WTC11 (cell line): ENCODE results near the gene MLPH. TPM values are rescaled to one million over a fixed set of nuclear protein-coding genes. Genes with fewer than 3 reads are reported as not detected.

Source experiments
- ATAC-seq: fragments of 200-7000 bp; cut with Tn5 transposase; 2 replicates; pipeline ENCODE4 v1.10.0; 2021; ENCODE audit warnings: mild to moderate bottlenecking, moderate library complexity
- CTCF ChIA-PET: fragments of 300-600 bp; sonication (Branson Sonifier 250); formaldehyde crosslinking; loops from one replicate; lab custom pipeline; 2021; ENCODE audit warnings: antibody characterized with exemption; lab: Charles Lee
- POLR2A ChIA-PET: fragments of 350-600 bp; sonication (Branson Sonifier 250); formaldehyde crosslinking; loops from one replicate; lab custom pipeline; 2021; ENCODE audit warnings: antibody characterized with exemption; lab: Charles Lee
- DNase-seq: peaks from one replicate; pipeline ENCODE4 v3.0.0; 2021; ENCODE audit warnings: low spot score
- H3K27ac Mint-ChIP-seq: 2 replicates; pipeline ENCODE4 v1.8.0; 2021; ENCODE audit warnings: mixed read lengths
- H3K27me3 Mint-ChIP-seq: 2 replicates; pipeline ENCODE4 v1.8.0; 2021; ENCODE audit warnings: low read depth, mild to moderate bottlenecking, moderate library complexity, mixed read lengths
- H3K36me3 Mint-ChIP-seq: 2 replicates; pipeline ENCODE4 v1.8.0; 2021; ENCODE audit warnings: mixed read lengths
- H3K4me1 Mint-ChIP-seq: 2 replicates; pipeline ENCODE4 v1.8.0; 2022; ENCODE audit warnings: mixed read lengths
- H3K4me3 Mint-ChIP-seq: 2 replicates; pipeline ENCODE4 v1.8.0; 2021; ENCODE audit warnings: mild to moderate bottlenecking, moderate library complexity, mixed read lengths
- H3K9me3 Mint-ChIP-seq: 2 replicates; pipeline ENCODE4 v1.8.0; 2021; ENCODE audit warnings: mixed read lengths
- CBFB ChIP-seq: sonication (generic); formaldehyde crosslinking; IDR thresholded peaks from 2 replicates; pipeline ENCODE4 v1.8.1; 2022; ENCODE audit warnings: mild to moderate bottlenecking, low read depth, missing genetic modification reagents
- EMX1 ChIP-seq: fragments of 250-450 bp; sonication (Bioruptor Pico); IDR thresholded peaks from 2 replicates; pipeline ENCODE4 v1.8.0; 2021; ENCODE audit warnings: mild to moderate bottlenecking
- GTF2I ChIP-seq: fragments of 250-450 bp; sonication (Bioruptor Pico); conservative IDR thresholded peaks from 2 replicates; pipeline ENCODE4 v1.4.0; 2021; ENCODE audit warnings: mild to moderate bottlenecking
- JUN ChIP-seq: sonication (generic); formaldehyde crosslinking; IDR thresholded peaks from 2 replicates; pipeline ENCODE4 v1.8.0; 2023; ENCODE audit warnings: mild to moderate bottlenecking, missing genetic modification reagents
- KAT7 ChIP-seq: sonication (generic); formaldehyde crosslinking; IDR thresholded peaks from 2 replicates; pipeline ENCODE4 v1.8.1; 2023; ENCODE audit warnings: missing genetic modification reagents, mild to moderate bottlenecking, borderline replicate concordance
- PRRX2 ChIP-seq: fragments of 250-450 bp; sonication (Bioruptor Pico); IDR thresholded peaks from 2 replicates; pipeline ENCODE4 v1.8.0; 2021; ENCODE audit warnings: mild to moderate bottlenecking
- RORB ChIP-seq: fragments of 250-450 bp; sonication (Bioruptor Pico); IDR thresholded peaks from 2 replicates; pipeline ENCODE4 v1.9.0; 2021; ENCODE audit warnings: mild to moderate bottlenecking
- SMAD4 ChIP-seq: sonication (generic); formaldehyde crosslinking; IDR thresholded peaks from 2 replicates; pipeline ENCODE4 v1.8.0; 2022; ENCODE audit warnings: mild to moderate bottlenecking, missing genetic modification reagents
- ZNF232 ChIP-seq: sonication (generic); formaldehyde crosslinking; IDR thresholded peaks from 2 replicates; pipeline ENCODE4 v1.8.0; 2022; ENCODE audit warnings: mild to moderate bottlenecking, missing genetic modification reagents
- total RNA-seq: library from RNA; stranded (reverse); gene quantifications from 3 replicates; pipeline ENCODE4 v1.2.3, GENCODE V29; 2021
- TF ChIP-seq, protein P1 (sequence below): sonication (generic); formaldehyde crosslinking; IDR thresholded peaks from 2 replicates; pipeline ENCODE4 v1.8.0; 2023; ENCODE audit warnings: mild to moderate bottlenecking, missing genetic modification reagents
- TF ChIP-seq, protein P2 (sequence below): sonication (generic); formaldehyde crosslinking; IDR thresholded peaks from 2 replicates; pipeline ENCODE4 v1.8.1; 2022; ENCODE audit warnings: missing genetic modification reagents, borderline replicate concordance
- TF ChIP-seq, protein P3 (sequence below): sonication (generic); formaldehyde crosslinking; IDR thresholded peaks from 2 replicates; pipeline ENCODE4 v1.8.1; 2022; ENCODE audit warnings: low read depth, mild to moderate bottlenecking, moderate library complexity, missing genetic modification reagents, borderline replicate concordance
- TF ChIP-seq, protein P4 (sequence below): sonication (generic); formaldehyde crosslinking; IDR thresholded peaks from 2 replicates; pipeline ENCODE4 v1.8.0; 2023; ENCODE audit warnings: missing genetic modification reagents
- TF ChIP-seq, protein P5 (sequence below): sonication (generic); formaldehyde crosslinking; IDR thresholded peaks from 2 replicates; pipeline ENCODE4 v1.8.0; 2023; ENCODE audit warnings: missing genetic modification reagents, mild to moderate bottlenecking, borderline replicate concordance
- TF ChIP-seq, protein P6 (sequence below): sonication (generic); formaldehyde crosslinking; conservative IDR thresholded peaks from 2 replicates; pipeline ENCODE4 v1.8.1; 2023; ENCODE audit warnings: mild to moderate bottlenecking, low read depth, missing genetic modification reagents, moderate library complexity

Gene MLPH
- total RNA-seq, 1 experiment from 2014 or later, result 10.3 TPM

DNA sequence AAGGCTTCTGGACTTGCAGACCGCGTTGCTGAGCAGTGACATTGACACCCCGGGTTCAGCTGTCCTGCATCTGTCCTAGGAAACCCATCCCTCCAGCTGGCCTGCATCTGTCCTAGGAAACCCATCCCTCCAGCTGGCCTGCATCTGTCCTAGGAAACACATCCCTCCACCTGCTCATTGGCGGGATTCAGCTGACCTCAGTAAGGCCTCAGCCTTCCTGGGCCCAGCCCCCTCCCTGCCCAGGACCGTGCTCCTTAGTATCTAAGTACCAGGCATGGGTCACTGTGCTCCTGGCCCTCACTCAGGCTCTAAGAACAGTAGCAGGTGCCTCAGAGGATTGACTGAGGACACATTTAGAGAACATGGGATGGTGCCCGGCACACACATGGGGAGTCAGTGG is 1.2 kb downstream of the MLPH start:
- Mint-ChIP-seq H3K27me3 (peaks cover 69% of the 10 kb centered on the region), H3K4me3 (peak overlapping the region; percentile 76), H3K4me1 (peaks cover 39% of the 10 kb centered on the region), H3K27ac (no peak overlapping the region)
- ATAC-seq (no peak), DNase-seq (no peak)
- CTCF ChIA-PET, result interaction anchor here (0.8 to 3.9 kb wide), 7 partner anchors 14 to 323 kb away, joined by 3 to 43 read pairs (median 11); no protein-coding TSS in a partner anchor
- TF ChIP-seq JUN (CRISPR knock-in tag) (no peak), KAT7 (CRISPR knock-in tag) (no peak), SMAD4 (CRISPR knock-in tag) (no peak), GTF2I (CRISPR knock-in tag) (no peak), ZNF232 (CRISPR knock-in tag) (no peak), RORB (CRISPR knock-in tag) (no peak), EMX1 (CRISPR knock-in tag) (no peak)
- TF ChIP-seq, protein P1, sequence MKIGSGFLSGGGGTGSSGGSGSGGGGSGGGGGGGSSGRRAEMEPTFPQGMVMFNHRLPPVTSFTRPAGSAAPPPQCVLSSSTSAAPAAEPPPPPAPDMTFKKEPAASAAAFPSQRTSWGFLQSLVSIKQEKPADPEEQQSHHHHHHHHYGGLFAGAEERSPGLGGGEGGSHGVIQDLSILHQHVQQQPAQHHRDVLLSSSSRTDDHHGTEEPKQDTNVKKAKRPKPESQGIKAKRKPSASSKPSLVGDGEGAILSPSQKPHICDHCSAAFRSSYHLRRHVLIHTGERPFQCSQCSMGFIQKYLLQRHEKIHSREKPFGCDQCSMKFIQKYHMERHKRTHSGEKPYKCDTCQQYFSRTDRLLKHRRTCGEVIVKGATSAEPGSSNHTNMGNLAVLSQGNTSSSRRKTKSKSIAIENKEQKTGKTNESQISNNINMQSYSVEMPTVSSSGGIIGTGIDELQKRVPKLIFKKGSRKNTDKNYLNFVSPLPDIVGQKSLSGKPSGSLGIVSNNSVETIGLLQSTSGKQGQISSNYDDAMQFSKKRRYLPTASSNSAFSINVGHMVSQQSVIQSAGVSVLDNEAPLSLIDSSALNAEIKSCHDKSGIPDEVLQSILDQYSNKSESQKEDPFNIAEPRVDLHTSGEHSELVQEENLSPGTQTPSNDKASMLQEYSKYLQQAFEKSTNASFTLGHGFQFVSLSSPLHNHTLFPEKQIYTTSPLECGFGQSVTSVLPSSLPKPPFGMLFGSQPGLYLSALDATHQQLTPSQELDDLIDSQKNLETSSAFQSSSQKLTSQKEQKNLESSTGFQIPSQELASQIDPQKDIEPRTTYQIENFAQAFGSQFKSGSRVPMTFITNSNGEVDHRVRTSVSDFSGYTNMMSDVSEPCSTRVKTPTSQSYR (CRISPR knock-in tag), result no peak
- TF ChIP-seq, protein P2, sequence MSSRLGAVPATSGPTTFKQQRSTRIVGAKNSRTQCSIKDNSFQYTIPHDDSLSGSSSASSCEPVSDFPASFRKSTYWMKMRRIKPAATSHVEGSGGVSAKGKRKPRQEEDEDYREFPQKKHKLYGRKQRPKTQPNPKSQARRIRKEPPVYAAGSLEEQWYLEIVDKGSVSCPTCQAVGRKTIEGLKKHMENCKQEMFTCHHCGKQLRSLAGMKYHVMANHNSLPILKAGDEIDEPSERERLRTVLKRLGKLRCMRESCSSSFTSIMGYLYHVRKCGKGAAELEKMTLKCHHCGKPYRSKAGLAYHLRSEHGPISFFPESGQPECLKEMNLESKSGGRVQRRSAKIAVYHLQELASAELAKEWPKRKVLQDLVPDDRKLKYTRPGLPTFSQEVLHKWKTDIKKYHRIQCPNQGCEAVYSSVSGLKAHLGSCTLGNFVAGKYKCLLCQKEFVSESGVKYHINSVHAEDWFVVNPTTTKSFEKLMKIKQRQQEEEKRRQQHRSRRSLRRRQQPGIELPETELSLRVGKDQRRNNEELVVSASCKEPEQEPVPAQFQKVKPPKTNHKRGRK (CRISPR knock-in tag), result no peak
- TF ChIP-seq, protein P3, sequence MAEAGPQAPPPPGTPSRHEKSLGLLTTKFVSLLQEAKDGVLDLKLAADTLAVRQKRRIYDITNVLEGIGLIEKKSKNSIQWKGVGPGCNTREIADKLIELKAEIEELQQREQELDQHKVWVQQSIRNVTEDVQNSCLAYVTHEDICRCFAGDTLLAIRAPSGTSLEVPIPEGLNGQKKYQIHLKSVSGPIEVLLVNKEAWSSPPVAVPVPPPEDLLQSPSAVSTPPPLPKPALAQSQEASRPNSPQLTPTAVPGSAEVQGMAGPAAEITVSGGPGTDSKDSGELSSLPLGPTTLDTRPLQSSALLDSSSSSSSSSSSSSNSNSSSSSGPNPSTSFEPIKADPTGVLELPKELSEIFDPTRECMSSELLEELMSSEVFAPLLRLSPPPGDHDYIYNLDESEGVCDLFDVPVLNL (CRISPR knock-in tag), result no peak
- TF ChIP-seq, protein P4, sequence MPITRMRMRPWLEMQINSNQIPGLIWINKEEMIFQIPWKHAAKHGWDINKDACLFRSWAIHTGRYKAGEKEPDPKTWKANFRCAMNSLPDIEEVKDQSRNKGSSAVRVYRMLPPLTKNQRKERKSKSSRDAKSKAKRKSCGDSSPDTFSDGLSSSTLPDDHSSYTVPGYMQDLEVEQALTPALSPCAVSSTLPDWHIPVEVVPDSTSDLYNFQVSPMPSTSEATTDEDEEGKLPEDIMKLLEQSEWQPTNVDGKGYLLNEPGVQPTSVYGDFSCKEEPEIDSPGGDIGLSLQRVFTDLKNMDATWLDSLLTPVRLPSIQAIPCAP (CRISPR knock-in tag), result no peak
- TF ChIP-seq, all 79 proteins: peak for 0
- peaks cover 29% of the 10 kb centered on the region for H3K36me3 Mint-ChIP-seq
- peaks cover 28% of the 10 kb centered on the region for H3K9me3 Mint-ChIP-seq
- POLR2A ChIA-PET, result no interaction called here

DNA sequence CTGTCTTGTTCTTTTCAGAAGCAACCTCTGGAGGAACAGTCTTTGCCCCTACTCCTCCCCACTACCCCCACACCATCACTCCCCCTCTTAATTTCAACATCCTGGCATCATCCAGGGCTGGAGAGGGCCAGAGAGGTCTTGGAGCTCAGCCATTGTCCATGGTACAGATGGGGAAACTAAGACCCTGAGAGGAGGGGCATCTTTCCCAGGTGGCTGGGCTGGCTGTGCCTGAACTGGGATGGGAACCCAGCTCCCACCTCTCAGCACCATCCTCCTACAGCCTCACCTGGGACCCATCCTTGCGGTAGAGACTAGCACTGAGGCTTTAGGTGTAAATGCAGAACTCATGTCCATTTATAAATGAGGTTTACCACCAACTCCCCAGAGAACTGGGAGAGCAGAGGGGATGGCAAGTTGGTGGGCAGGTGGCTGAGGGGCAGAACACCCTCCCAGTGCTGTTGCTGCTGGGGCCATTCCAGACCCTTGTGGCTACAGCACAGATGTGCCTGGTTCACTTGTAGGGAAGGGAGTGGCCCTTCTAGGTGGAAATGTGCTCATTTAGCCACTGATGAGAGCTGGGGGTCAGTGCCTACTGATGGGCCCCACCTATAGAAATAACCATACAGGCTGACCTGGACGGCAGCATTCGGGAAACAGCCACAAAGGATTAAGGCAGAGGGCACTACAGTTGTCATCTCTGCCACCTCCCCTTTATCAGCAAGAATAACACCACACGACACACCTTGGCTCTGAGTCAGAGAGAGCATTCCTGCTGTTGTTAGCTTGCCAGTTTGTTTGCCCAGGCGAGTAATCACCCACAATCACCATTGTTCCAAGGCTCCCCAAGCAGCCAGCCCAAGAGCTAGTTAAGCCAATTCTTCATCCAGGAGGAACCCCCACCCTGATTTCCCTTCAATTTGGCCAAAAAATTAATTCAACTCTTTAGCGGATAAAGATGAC is 2.1 kb downstream of the MLPH start:
- ATAC-seq, result no peak
- Mint-ChIP-seq H3K4me3 (no peak overlapping the region; the same call in 1 of the 2 replicates), H3K27ac (peak overlapping the region; percentile 3; the same call in 1 of the 2 replicates), H3K4me1 (peaks cover 39% of the 10 kb centered on the region), H3K27me3 (peaks cover 64% of the 10 kb centered on the region), H3K9me3 (peaks cover 29% of the 10 kb centered on the region), H3K36me3 (peaks cover 34% of the 10 kb centered on the region)
- POLR2A ChIA-PET, result interaction anchor here (0.9 kb wide), 1 partner anchor 24 kb away, joined by 3 read pairs; no protein-coding TSS in a partner anchor
- CTCF ChIA-PET, result interaction anchor here (0.8 to 3.9 kb wide), 9 partner anchors 14 to 324 kb away, joined by 3 to 43 read pairs (median 10); no protein-coding TSS in a partner anchor
- no peak for DNase-seq
- TF ChIP-seq EMX1 (CRISPR knock-in tag) (no peak), PRRX2 (CRISPR knock-in tag) (no peak), CBFB (no peak)
- TF ChIP-seq, protein P5, sequence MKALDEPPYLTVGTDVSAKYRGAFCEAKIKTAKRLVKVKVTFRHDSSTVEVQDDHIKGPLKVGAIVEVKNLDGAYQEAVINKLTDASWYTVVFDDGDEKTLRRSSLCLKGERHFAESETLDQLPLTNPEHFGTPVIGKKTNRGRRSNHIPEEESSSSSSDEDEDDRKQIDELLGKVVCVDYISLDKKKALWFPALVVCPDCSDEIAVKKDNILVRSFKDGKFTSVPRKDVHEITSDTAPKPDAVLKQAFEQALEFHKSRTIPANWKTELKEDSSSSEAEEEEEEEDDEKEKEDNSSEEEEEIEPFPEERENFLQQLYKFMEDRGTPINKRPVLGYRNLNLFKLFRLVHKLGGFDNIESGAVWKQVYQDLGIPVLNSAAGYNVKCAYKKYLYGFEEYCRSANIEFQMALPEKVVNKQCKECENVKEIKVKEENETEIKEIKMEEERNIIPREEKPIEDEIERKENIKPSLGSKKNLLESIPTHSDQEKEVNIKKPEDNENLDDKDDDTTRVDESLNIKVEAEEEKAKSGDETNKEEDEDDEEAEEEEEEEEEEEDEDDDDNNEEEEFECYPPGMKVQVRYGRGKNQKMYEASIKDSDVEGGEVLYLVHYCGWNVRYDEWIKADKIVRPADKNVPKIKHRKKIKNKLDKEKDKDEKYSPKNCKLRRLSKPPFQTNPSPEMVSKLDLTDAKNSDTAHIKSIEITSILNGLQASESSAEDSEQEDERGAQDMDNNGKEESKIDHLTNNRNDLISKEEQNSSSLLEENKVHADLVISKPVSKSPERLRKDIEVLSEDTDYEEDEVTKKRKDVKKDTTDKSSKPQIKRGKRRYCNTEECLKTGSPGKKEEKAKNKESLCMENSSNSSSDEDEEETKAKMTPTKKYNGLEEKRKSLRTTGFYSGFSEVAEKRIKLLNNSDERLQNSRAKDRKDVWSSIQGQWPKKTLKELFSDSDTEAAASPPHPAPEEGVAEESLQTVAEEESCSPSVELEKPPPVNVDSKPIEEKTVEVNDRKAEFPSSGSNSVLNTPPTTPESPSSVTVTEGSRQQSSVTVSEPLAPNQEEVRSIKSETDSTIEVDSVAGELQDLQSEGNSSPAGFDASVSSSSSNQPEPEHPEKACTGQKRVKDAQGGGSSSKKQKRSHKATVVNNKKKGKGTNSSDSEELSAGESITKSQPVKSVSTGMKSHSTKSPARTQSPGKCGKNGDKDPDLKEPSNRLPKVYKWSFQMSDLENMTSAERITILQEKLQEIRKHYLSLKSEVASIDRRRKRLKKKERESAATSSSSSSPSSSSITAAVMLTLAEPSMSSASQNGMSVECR (CRISPR knock-in tag), result no peak
- TF ChIP-seq, protein P6, sequence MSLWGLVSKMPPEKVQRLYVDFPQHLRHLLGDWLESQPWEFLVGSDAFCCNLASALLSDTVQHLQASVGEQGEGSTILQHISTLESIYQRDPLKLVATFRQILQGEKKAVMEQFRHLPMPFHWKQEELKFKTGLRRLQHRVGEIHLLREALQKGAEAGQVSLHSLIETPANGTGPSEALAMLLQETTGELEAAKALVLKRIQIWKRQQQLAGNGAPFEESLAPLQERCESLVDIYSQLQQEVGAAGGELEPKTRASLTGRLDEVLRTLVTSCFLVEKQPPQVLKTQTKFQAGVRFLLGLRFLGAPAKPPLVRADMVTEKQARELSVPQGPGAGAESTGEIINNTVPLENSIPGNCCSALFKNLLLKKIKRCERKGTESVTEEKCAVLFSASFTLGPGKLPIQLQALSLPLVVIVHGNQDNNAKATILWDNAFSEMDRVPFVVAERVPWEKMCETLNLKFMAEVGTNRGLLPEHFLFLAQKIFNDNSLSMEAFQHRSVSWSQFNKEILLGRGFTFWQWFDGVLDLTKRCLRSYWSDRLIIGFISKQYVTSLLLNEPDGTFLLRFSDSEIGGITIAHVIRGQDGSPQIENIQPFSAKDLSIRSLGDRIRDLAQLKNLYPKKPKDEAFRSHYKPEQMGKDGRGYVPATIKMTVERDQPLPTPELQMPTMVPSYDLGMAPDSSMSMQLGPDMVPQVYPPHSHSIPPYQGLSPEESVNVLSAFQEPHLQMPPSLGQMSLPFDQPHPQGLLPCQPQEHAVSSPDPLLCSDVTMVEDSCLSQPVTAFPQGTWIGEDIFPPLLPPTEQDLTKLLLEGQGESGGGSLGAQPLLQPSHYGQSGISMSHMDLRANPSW (CRISPR knock-in tag), result no peak
- TF ChIP-seq, protein P1 (CRISPR knock-in tag), result no peak
